ENCODE measurements around the gene LRRC8B. TPM values are rescaled to one million over a fixed set of nuclear protein-coding genes. Genes with fewer than 3 reads are reported as not detected.

The LRRC8B gene
- polyA plus RNA-seq, 2 of the 4 experiments (the other 2 are of a cell fraction) = 3.2 to 10.3 TPM

DNA sequence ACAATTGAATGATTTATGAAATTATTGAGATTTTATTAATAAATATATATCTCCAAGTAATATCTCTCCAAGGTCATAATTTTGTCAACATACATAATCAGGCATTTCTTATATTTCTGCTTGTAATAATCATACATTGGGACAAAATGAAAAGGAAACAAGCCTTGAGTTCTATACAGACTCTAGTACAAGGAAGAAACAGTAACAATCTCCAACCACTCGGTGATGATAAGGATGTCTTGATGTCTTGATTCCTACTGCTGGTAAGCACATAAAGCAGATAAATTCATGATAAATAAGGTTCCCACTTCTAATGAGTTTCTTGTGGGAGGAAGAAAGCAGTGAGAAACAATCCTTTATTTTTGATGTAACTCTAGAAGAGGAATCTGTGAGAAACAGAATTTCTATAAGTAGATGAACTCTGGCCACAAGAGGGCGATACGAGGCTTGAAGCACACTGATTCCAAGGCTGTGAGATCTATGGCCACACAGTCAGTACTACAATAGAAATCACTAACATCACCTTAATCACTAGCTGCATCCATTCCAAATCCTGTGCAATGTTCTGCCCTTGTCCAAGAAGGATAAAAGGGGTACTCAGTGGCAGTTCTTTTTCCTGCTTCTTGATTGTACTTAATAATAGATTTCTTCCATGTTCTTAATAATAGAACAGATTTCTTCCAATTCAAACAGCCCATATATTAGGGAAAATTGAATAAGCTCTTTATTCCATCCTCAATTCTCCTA, 41.4 kb upstream of the LRRC8B start (continued):
- TF ChIP-seq SMC3 (IDR thresholded peaks at IDR 0.05) (peak; percentile 72), KDM1A (IDR thresholded peaks at IDR 0.05; ENCODE audit: low read depth) (no peak), FOSL2 (IDR thresholded peaks at IDR 0.05) (no peak), FOSL2 (CRISPR knock-in tag; IDR thresholded peaks at IDR 0.05) (no peak), HOXB13 (CRISPR knock-in tag; IDR thresholded peaks at IDR 0.05; ENCODE audit: low read depth) (no peak), RAD21 (conservative IDR thresholded peaks at IDR 0.05 in 1 of 2, IDR thresholded peaks at IDR 0.05 in 1 of 2) (peak; percentile 70)
- TF ChIP-seq, protein P1, sequence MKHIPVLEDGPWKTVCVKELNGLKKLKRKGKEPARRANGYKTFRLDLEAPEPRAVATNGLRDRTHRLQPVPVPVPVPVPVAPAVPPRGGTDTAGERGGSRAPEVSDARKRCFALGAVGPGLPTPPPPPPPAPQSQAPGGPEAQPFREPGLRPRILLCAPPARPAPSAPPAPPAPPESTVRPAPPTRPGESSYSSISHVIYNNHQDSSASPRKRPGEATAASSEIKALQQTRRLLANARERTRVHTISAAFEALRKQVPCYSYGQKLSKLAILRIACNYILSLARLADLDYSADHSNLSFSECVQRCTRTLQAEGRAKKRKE (CRISPR knock-in tag; IDR thresholded peaks at IDR 0.05; ENCODE audit: low read depth) = no peak
- TF ChIP-seq, protein P2, sequence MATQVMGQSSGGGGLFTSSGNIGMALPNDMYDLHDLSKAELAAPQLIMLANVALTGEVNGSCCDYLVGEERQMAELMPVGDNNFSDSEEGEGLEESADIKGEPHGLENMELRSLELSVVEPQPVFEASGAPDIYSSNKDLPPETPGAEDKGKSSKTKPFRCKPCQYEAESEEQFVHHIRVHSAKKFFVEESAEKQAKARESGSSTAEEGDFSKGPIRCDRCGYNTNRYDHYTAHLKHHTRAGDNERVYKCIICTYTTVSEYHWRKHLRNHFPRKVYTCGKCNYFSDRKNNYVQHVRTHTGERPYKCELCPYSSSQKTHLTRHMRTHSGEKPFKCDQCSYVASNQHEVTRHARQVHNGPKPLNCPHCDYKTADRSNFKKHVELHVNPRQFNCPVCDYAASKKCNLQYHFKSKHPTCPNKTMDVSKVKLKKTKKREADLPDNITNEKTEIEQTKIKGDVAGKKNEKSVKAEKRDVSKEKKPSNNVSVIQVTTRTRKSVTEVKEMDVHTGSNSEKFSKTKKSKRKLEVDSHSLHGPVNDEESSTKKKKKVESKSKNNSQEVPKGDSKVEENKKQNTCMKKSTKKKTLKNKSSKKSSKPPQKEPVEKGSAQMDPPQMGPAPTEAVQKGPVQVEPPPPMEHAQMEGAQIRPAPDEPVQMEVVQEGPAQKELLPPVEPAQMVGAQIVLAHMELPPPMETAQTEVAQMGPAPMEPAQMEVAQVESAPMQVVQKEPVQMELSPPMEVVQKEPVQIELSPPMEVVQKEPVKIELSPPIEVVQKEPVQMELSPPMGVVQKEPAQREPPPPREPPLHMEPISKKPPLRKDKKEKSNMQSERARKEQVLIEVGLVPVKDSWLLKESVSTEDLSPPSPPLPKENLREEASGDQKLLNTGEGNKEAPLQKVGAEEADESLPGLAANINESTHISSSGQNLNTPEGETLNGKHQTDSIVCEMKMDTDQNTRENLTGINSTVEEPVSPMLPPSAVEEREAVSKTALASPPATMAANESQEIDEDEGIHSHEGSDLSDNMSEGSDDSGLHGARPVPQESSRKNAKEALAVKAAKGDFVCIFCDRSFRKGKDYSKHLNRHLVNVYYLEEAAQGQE (IDR thresholded peaks at IDR 0.05) = no peak

DNA sequence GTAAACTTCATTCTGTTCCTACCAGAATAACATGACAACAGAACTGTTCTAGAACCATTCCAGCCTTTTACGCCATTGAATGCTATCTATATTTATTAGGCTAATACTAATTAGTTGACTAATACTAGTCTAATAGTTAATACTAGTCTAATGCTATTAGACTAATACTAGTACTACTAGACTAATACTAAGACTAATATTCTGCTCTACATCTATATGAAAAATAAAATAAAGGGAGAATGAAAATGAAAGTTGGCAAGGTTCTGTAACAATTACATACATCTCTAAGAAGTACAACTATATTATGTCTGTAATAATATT, 40.9 kb upstream of the LRRC8B start:
- POLR2A ChIA-PET = no interaction called here
- Histone ChIP-seq H3K4me1 (no peaks in the 10 kb centered on the region), H3K4me3 (no peak overlapping the region), H3K4me2 (no peak overlapping the region), H3K27ac (no peak overlapping the region), H3K9me3 (no peaks in the 10 kb centered on the region)
- DNase-seq (ENCODE audit: low read depth in 1 of 2, low spot score in 1 of 2) (no peak), ATAC-seq (no peak), FAIRE-seq (no peak)
- CTCF ChIA-PET = interaction anchor here (0.5 to 7.9 kb wide), 17 partner anchors 12 to 569 kb away, joined by 3 to 42 read pairs (median 4); no protein-coding TSS in a partner anchor
- TF ChIP-seq CEBPB (IDR thresholded peaks at IDR 0.05) (no peak), SREBF2 (IDR thresholded peaks at IDR 0.05) (no peak), JUN (IDR thresholded peaks at IDR 0.05) (no peak), PHF8 (IDR thresholded peaks at IDR 0.05; ENCODE audit: borderline replicate concordance, low read depth) (no peak), FOSB (CRISPR knock-in tag; IDR thresholded peaks at IDR 0.05) (no peak), NFE2L2 (conservative IDR thresholded peaks at IDR 0.05; ENCODE audit: low read length) (no peak), MAFK (IDR thresholded peaks at IDR 0.05; ENCODE audit: partially characterized antibody) (no peak), GATA3 (IDR thresholded peaks at IDR 0.05; ENCODE audit: borderline replicate concordance) (no peak), MAZ (IDR thresholded peaks at IDR 0.05; ENCODE audit: borderline replicate concordance, low read depth, low read length) (no peak)
- 86% methylated on average over 1 of the region's 1 CpG for WGBS (ENCODE audit: missing lambda C conversion rate)

DNA sequence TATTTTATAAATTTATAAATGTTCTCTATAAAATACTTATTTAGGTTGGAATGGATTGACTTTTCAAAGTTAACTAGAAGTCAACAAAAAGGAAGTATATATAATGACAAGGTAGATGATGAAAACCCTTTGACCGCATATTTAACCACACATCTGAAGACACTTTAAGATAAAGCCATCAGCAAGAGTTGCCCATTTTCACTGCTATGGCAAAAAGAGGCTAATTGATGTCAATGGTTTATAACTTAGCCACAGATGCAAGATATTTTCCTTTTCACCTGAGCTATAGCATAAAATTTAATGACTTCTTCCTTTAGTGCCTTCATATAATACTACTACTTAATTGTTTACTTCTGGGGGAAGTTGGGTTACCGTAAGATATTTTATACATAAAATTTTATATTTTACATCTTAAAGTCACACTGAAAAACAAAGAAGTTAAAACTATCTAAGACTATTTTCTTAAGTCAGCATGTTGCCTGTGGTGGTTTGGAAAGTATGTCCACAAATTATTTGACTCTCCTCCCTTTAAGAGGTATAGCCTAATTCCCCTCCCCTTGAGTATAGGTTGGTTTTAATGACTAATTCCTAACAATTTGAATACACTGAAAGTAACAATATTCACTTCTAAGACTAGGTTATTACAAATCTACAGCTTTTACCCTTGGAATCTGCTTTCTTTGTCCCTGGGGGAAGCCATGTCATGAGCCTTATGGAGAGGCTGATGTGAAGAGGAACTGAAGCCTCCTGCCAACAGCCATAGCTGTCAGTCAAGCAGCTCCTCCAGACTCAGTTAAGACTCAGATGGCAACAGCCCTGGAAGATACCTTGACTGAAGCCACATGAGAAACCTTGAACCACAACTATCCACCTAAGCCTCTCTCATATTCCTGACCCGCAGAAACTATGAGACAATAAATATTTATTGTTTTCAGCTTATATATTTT, 40.3 kb upstream of the LRRC8B start:
- Histone ChIP-seq H3K4me1 (no peaks in the 10 kb centered on the region), H3K9me3 (no peaks in the 10 kb centered on the region), H3K4me3 (no peak overlapping the region), H3K27ac (no peak overlapping the region), H3K4me2 (no peak overlapping the region)
- FAIRE-seq (no peak), DNase-seq (ENCODE audit: low read depth in 1 of 2, low spot score in 1 of 2) (no peak), ATAC-seq (no peak)
- CTCF ChIA-PET = interaction anchor here (0.6 to 7.9 kb wide), 12 partner anchors 12 to 296 kb away, joined by 3 to 42 read pairs (median 4); no protein-coding TSS in a partner anchor
- WGBS (ENCODE audit: missing lambda C conversion rate) = 35% methylated on average over 3 of the region's 3 CpGs
- POLR2A ChIA-PET = no interaction called here
- TF ChIP-seq CEBPB (IDR thresholded peaks at IDR 0.05) (no peak), RFX5 (IDR thresholded peaks at IDR 0.05) (no peak), RCOR1 (IDR thresholded peaks at IDR 0.05; ENCODE audit: low read depth, low read length) (no peak)
- TF ChIP-seq, protein P3, sequence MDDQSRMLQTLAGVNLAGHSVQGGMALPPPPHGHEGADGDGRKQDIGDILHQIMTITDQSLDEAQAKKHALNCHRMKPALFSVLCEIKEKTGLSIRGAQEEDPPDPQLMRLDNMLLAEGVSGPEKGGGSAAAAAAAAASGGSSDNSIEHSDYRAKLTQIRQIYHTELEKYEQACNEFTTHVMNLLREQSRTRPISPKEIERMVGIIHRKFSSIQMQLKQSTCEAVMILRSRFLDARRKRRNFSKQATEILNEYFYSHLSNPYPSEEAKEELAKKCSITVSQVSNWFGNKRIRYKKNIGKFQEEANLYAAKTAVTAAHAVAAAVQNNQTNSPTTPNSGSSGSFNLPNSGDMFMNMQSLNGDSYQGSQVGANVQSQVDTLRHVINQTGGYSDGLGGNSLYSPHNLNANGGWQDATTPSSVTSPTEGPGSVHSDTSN (IDR thresholded peaks at IDR 0.05) = no peak
- TF ChIP-seq, protein P4, sequence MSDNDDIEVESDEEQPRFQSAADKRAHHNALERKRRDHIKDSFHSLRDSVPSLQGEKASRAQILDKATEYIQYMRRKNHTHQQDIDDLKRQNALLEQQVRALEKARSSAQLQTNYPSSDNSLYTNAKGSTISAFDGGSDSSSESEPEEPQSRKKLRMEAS (IDR thresholded peaks at IDR 0.05) = no peak

Data from A549 (cell line).